HG02885 (cell line): Measurements from ENCODE around the gene ENO3.

Experiments
- ATAC-seq: cut with Tn5 transposase; IDR thresholded peaks from one replicate; pipeline ENCODE4 v1.9.1; 2021; ENCODE audit warnings: mild to moderate bottlenecking; ENCODE audit not compliant: unreplicated experiment, poor library complexity

ENO3 gene

GRCh38 chr17:4948166-4948930, 2.6 kb upstream of the ENO3 start, which contains the start of gene PFN1:
PFN1 (minus strand) TSS chr17:4948530; CDS start chr17:4948394, 136 bp downstream.
- peak; percentile 27 for ATAC-seq

GRCh38 chr17:4948931-4949320, 2.0 kb upstream of the ENO3 start:
- peak; percentile 44 for ATAC-seq

- ATAC-seq, result peak; percentile 30
Measured at GRCh38 chr17:4949321-4950074, 1.4 kb upstream of the ENO3 start.

GRCh38 chr17:4950075-4950745, 709 bp upstream of the ENO3 start:
- no peak for ATAC-seq

- no peak for ATAC-seq
Measured at GRCh38 chr17:4951486-4951885, 567 bp downstream of the ENO3 start.

GRCh38 chr17:4953451-4953961, 2.6 kb downstream of the ENO3 start:
- ATAC-seq, result no peak

GRCh38 chr17:4955091-4955490, 4.2 kb downstream of the ENO3 start:
- no peak for ATAC-seq

- ATAC-seq, result no peak
Measured at GRCh38 chr17:4956493-4957061, 5.7 kb downstream of the ENO3 start.

- ATAC-seq, result no peak
Measured at GRCh38 chr17:4958102-4958501, 7.2 kb downstream of the ENO3 start.

GRCh38 chr17:4959261-4959965, 8.5 kb downstream of the ENO3 start:
- no peak for ATAC-seq

GRCh38 chr17:4960279-4960922, 9.5 kb downstream of the ENO3 start:
- no peak for ATAC-seq

- ATAC-seq, result no peak
Measured at GRCh38 chr17:4965311-4965986, 14.5 kb downstream of the ENO3 start.

- peak; percentile 87 for ATAC-seq
Measured at GRCh38 chr17:4966844-4967538, 16.1 kb downstream of the ENO3 start.

GRCh38 chr17:4967539-4968485, 16.9 kb downstream of the ENO3 start, which contains the start of gene SPAG7:
SPAG7 (minus strand) TSS chr17:4967817; CDS start chr17:4967804, 13 bp downstream.
- ATAC-seq, result peak; percentile 65

GRCh38 chr17:4968486-4969046, 17.6 kb downstream of the ENO3 start:
- ATAC-seq, result no peak

- no peak for ATAC-seq
Measured at GRCh38 chr17:4969047-4969550, 18.2 kb downstream of the ENO3 start.
